T-helper 2 cell treated with Interferon-gamma antibody and Interleukin-4, amounts not matched to agents 5 μg/mL and 100 μg/mL, for 36 hours (primary cell): ENCODE results near the gene LBX1.

Source experiments
- DNase-seq: peaks from one replicate; pipeline ENCODE4 v3.0.0; 2021; ENCODE audit warnings: low spot score
- H3K27ac Mint-ChIP-seq: one replicate; pipeline ENCODE4 v1.8.0; 2021; ENCODE audit warnings: mild to moderate bottlenecking, mixed read lengths
- H3K27me3 Mint-ChIP-seq: one replicate; pipeline ENCODE4 v1.8.0; 2021; ENCODE audit warnings: low read depth, mixed read lengths
- H3K36me3 Mint-ChIP-seq: one replicate; pipeline ENCODE4 v1.8.0; 2021; ENCODE audit warnings: low read depth, mixed read lengths
- H3K4me1 Mint-ChIP-seq: one replicate; pipeline ENCODE4 v1.8.0; 2021; ENCODE audit warnings: low read depth, mixed read lengths
- H3K4me3 Mint-ChIP-seq: one replicate; pipeline ENCODE4 v1.8.0; 2022; ENCODE audit warnings: mild to moderate bottlenecking, moderate library complexity, mixed read lengths
- H3K9me3 Mint-ChIP-seq: one replicate; pipeline ENCODE4 v1.8.0; 2021; ENCODE audit warnings: mixed read lengths

The LBX1 gene

GRCh38 chr10:101182936-101183335 lies 46.3 kb downstream of the LBX1 start:
- H3K4me3 Mint-ChIP-seq, result no peak overlapping the region
- no peaks in the 10 kb centered on the region for H3K9me3 Mint-ChIP-seq
- H3K27me3 Mint-ChIP-seq, result peaks cover 13% of the 10 kb centered on the region
- no peaks in the 10 kb centered on the region for H3K4me1 Mint-ChIP-seq
- H3K27ac Mint-ChIP-seq, result no peak overlapping the region
- H3K36me3 Mint-ChIP-seq, result no peaks in the 10 kb centered on the region
- no peak for DNase-seq
